ENCODE results near the gene MUC7. TPM values are rescaled to one million over a fixed set of nuclear protein-coding genes. Genes with fewer than 3 reads are reported as not detected.

MUC7 gene
- total and polyA plus RNA-seq, 2 donors (not counting 1 experiment from before 2014, with no cell fraction given): not detected

DNA sequence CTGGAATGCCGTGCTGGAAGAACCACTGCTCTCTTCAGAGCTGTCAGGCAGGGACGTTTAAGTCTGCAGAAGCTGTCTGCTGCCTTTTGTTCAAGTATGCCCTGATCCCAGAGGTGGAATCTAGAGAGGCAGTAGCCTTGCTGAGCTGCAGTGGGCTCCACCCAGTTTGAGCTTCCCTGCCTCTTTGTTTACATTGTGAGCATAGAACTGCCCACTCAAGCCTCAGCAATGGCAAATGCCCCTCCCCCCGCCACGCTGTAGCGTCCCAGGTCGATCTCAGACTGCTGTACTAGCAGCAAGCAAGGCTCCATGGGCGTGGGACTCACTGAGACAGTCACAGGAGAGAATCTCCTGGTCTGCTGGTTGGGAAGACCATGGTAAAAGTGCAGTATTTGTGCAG lies 34.8 kb upstream of the MUC7 start:
- no peak for DNase-seq (ENCODE audit: low read depth in 2 of 2)
- Histone ChIP-seq H4K20me1 (ENCODE audit: control insufficient read depth, extremely low read depth, insufficient read depth, low read length) (no peaks in the 10 kb centered on the region), H3K27me3 (ENCODE audit: control insufficient read depth, insufficient read depth, low read length) (no peaks in the 10 kb centered on the region), H3K4me3 (replicated peaks in 1 of 4; ENCODE audit: control extremely low read depth in 1 of 4, insufficient read depth in 1 of 4, low read depth in 3 of 4, low read length in 4 of 4) (no peak overlapping the region), H3K79me2 (ENCODE audit: control insufficient read depth, insufficient read depth, low read length) (no peaks in the 10 kb centered on the region), H3K4me2 (ENCODE audit: extremely low read depth, insufficient read depth, low read length) (no peak overlapping the region), H3K36me3 (ENCODE audit: control insufficient read depth, insufficient read depth, low read length) (no peaks in the 10 kb centered on the region), H3K9ac (ENCODE audit: insufficient read depth, low read length) (no peak overlapping the region), H3K9me3 (ENCODE audit: control insufficient read depth, insufficient read depth, low read depth, low read length) (no peaks in the 10 kb centered on the region), H3K27ac (ENCODE audit: insufficient read depth, low read length) (no peak overlapping the region), H2AFZ (ENCODE audit: low read length) (no peak overlapping the region), H3K4me1 (ENCODE audit: control insufficient read depth, extremely low read depth, insufficient read depth, low read length) (no peaks in the 10 kb centered on the region)
- TF ChIP-seq, protein P1, sequence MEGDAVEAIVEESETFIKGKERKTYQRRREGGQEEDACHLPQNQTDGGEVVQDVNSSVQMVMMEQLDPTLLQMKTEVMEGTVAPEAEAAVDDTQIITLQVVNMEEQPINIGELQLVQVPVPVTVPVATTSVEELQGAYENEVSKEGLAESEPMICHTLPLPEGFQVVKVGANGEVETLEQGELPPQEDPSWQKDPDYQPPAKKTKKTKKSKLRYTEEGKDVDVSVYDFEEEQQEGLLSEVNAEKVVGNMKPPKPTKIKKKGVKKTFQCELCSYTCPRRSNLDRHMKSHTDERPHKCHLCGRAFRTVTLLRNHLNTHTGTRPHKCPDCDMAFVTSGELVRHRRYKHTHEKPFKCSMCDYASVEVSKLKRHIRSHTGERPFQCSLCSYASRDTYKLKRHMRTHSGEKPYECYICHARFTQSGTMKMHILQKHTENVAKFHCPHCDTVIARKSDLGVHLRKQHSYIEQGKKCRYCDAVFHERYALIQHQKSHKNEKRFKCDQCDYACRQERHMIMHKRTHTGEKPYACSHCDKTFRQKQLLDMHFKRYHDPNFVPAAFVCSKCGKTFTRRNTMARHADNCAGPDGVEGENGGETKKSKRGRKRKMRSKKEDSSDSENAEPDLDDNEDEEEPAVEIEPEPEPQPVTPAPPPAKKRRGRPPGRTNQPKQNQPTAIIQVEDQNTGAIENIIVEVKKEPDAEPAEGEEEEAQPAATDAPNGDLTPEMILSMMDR (conservative IDR thresholded peaks at IDR 0.05 in 1 of 2, IDR thresholded peaks at IDR 0.05 in 1 of 2; ENCODE audit: low read depth in 1 of 2, low read length in 2 of 2): no peak
- no peak for TF ChIP-seq EZH2 (IDR thresholded peaks at IDR 0.05; ENCODE audit: low read length, missing control alignments)

DNA sequence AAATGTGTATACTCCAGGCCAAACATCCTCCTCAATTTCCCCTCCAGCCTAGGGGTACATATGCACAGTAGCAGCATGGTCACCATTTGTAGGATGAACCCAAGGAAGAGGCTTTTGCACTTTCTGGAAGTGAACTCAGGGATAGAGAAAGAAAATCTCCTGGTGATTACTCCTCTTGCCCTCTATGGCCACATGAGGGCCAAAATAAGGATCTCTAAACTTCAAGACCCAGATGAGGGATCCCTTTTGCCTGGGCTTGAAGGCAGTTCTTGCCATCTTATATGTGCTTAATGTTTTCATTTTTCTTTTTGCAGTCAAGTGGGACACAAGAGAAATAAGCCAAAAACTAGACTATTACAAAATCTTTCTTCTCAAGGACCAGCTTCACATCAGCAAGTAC lies 29.5 kb upstream of the MUC7 start:
- Histone ChIP-seq H3K4me3 (replicated peaks in 1 of 4; ENCODE audit: control extremely low read depth in 1 of 4, insufficient read depth in 1 of 4, low read depth in 3 of 4, low read length in 4 of 4) (no peak overlapping the region), H2AFZ (ENCODE audit: low read length) (no peak overlapping the region), H3K9ac (ENCODE audit: insufficient read depth, low read length) (no peak overlapping the region), H3K36me3 (ENCODE audit: control insufficient read depth, insufficient read depth, low read length) (no peaks in the 10 kb centered on the region), H3K27ac (ENCODE audit: insufficient read depth, low read length) (no peak overlapping the region), H3K9me3 (ENCODE audit: control insufficient read depth, insufficient read depth, low read depth, low read length) (no peaks in the 10 kb centered on the region), H4K20me1 (ENCODE audit: control insufficient read depth, extremely low read depth, insufficient read depth, low read length) (no peaks in the 10 kb centered on the region), H3K4me1 (ENCODE audit: control insufficient read depth, extremely low read depth, insufficient read depth, low read length) (no peaks in the 10 kb centered on the region), H3K27me3 (ENCODE audit: control insufficient read depth, insufficient read depth, low read length) (no peaks in the 10 kb centered on the region), H3K4me2 (ENCODE audit: extremely low read depth, insufficient read depth, low read length) (no peak overlapping the region), H3K79me2 (ENCODE audit: control insufficient read depth, insufficient read depth, low read length) (no peaks in the 10 kb centered on the region)
- DNase-seq (ENCODE audit: low read depth in 2 of 2): no peak
- TF ChIP-seq, protein P1 (conservative IDR thresholded peaks at IDR 0.05 in 1 of 2, IDR thresholded peaks at IDR 0.05 in 1 of 2; ENCODE audit: low read depth in 1 of 2, low read length in 2 of 2): no peak
- no peak for TF ChIP-seq EZH2 (IDR thresholded peaks at IDR 0.05; ENCODE audit: low read length, missing control alignments)

DNA sequence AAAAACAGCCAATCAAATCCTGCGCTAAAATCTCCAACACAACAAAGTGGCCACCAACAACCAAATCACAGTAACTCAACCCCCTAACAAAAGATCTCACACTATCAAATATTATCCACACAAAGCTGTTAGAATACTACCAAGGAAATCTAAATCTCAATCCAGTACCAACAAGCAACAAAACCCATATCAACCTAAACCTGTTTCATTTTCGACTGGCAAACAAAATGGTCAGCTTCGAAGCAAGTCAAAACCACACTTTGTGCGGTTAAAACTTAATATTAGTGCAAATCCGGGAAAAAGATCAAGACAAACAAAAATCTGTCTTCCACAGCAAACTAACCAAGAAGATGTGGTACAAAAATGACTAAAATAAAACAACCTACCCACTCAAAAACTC lies 28.7 kb upstream of the MUC7 start:
- H3K4me2 ChIP-seq (ENCODE audit: extremely low read depth, insufficient read depth, low read length): no peak overlapping the region
- no peak overlapping the region for H3K4me3 ChIP-seq (replicated peaks in 1 of 4; ENCODE audit: control extremely low read depth in 1 of 4, insufficient read depth in 1 of 4, low read depth in 3 of 4, low read length in 4 of 4)
- no peak for DNase-seq (ENCODE audit: low read depth in 2 of 2)
- no peaks in the 10 kb centered on the region for H4K20me1 ChIP-seq (ENCODE audit: control insufficient read depth, extremely low read depth, insufficient read depth, low read length)
- H3K9ac ChIP-seq (ENCODE audit: insufficient read depth, low read length): no peak overlapping the region
- H3K27me3 ChIP-seq (ENCODE audit: control insufficient read depth, insufficient read depth, low read length): no peaks in the 10 kb centered on the region
- H3K27ac ChIP-seq (ENCODE audit: insufficient read depth, low read length): no peak overlapping the region
- no peaks in the 10 kb centered on the region for H3K36me3 ChIP-seq (ENCODE audit: control insufficient read depth, insufficient read depth, low read length)
- no peak overlapping the region for H2AFZ ChIP-seq (ENCODE audit: low read length)
- no peaks in the 10 kb centered on the region for H3K79me2 ChIP-seq (ENCODE audit: control insufficient read depth, insufficient read depth, low read length)
- TF ChIP-seq, protein P1 (conservative IDR thresholded peaks at IDR 0.05 in 1 of 2, IDR thresholded peaks at IDR 0.05 in 1 of 2; ENCODE audit: low read depth in 1 of 2, low read length in 2 of 2): no peak
- no peak for TF ChIP-seq EZH2 (IDR thresholded peaks at IDR 0.05; ENCODE audit: low read length, missing control alignments)
- no peaks in the 10 kb centered on the region for H3K9me3 ChIP-seq (ENCODE audit: control insufficient read depth, insufficient read depth, low read depth, low read length)
- no peaks in the 10 kb centered on the region for H3K4me1 ChIP-seq (ENCODE audit: control insufficient read depth, extremely low read depth, insufficient read depth, low read length)

Data from fibroblast of lung (primary cell).